ENCODE results near the gene WNT5B.

The WNT5B gene

GRCh38 chr12:1656902-1657301, 27.9 kb downstream of the WNT5B start:
- DNase-seq, result no peak

- DNase-seq, result no peak
These were observed 28.7 kb downstream of the WNT5B start for GRCh38 chr12:1657688-1658087.

- no peak for DNase-seq
These were observed 31.5 kb downstream of the WNT5B start for GRCh38 chr12:1660304-1661187.

GRCh38 chr12:1661553-1662335, 32.7 kb downstream of the WNT5B start:
- DNase-seq, result peak; percentile 65

GRCh38 chr12:1662761-1663439, 33.9 kb downstream of the WNT5B start:
- DNase-seq, result peak; percentile 72

GRCh38 chr12:1663440-1664132, 34.6 kb downstream of the WNT5B start:
- DNase-seq, result no peak

GRCh38 chr12:1665366-1665765, 36.3 kb downstream of the WNT5B start:
- no peak for DNase-seq

GRCh38 chr12:1666215-1666614, 37.2 kb downstream of the WNT5B start:
- DNase-seq, result no peak

- no peak for DNase-seq
These were observed 37.7 kb downstream of the WNT5B start for GRCh38 chr12:1666685-1667162.

- DNase-seq, result no peak
These were observed 40.0 kb downstream of the WNT5B start for GRCh38 chr12:1668833-1669543.

- no peak for DNase-seq
These were observed 41.6 kb downstream of the WNT5B start for GRCh38 chr12:1670358-1671268.

- no peak for DNase-seq
These were observed 47.0 kb downstream of the WNT5B start for GRCh38 chr12:1676043-1676442.

GRCh38 chr12:1680804-1681492, 51.9 kb downstream of the WNT5B start:
- no peak for DNase-seq

- DNase-seq, result no peak
These were observed 52.4 kb downstream of the WNT5B start for GRCh38 chr12:1681493-1681807.

- no peak for DNase-seq
These were observed 59.2 kb downstream of the WNT5B start for GRCh38 chr12:1688086-1688710.

- DNase-seq, result peak; percentile 92
These were observed 61.6 kb downstream of the WNT5B start, which contains the start of gene ADIPOR2 for GRCh38 chr12:1690578-1691122. Gene ADIPOR2 (plus strand): TSS chr12:1691070. CDS start chr12:1754344, 63,274 bp downstream.

GRCh38 chr12:1691123-1692007, 62.3 kb downstream of the WNT5B start:
- DNase-seq, result peak; percentile 50

- DNase-seq, result no peak
These were observed 63.2 kb downstream of the WNT5B start for GRCh38 chr12:1692226-1692625.

Measured in NCI-H526 treated with DMSO at 0.1 percent for 48 hours (cell line).